Measurements from ENCODE around the gene PEAK1.

The PEAK1 gene

GRCh38 chr15:77063249-77063648, 356.7 kb downstream of the PEAK1 start:
- TF ChIP-seq, protein P1, sequence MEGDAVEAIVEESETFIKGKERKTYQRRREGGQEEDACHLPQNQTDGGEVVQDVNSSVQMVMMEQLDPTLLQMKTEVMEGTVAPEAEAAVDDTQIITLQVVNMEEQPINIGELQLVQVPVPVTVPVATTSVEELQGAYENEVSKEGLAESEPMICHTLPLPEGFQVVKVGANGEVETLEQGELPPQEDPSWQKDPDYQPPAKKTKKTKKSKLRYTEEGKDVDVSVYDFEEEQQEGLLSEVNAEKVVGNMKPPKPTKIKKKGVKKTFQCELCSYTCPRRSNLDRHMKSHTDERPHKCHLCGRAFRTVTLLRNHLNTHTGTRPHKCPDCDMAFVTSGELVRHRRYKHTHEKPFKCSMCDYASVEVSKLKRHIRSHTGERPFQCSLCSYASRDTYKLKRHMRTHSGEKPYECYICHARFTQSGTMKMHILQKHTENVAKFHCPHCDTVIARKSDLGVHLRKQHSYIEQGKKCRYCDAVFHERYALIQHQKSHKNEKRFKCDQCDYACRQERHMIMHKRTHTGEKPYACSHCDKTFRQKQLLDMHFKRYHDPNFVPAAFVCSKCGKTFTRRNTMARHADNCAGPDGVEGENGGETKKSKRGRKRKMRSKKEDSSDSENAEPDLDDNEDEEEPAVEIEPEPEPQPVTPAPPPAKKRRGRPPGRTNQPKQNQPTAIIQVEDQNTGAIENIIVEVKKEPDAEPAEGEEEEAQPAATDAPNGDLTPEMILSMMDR (IDR thresholded peaks at IDR 0.05; ENCODE audit: control insufficient read depth, insufficient read depth, low read depth, low read length, missing control alignments), result no peak
- no peak overlapping the region for H3K4me3 ChIP-seq (ENCODE audit: control insufficient read depth, low read depth, low read length)
- DNase-seq (ENCODE audit: low read depth), result no peak

DNA sequence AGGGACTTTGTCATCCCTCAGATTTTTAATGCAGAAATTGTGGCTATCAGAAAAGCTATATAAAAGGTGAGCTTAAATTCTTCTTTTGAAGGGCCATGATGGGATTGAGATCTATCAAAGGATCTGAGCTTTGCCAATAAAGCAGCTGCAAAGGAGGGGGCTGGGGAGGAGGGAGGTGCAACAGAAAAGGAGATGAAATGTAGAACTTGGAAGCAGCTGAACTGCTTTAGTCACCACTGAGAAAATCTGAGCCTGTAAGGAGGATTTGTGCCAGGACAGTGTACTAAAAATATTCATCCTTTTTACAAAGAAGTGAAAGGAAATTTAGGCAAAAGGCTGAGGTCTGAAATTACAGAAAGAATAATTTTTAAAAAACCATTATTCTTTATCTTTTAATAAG, 359.4 kb downstream of the PEAK1 start:
- TF ChIP-seq, protein P1 (IDR thresholded peaks at IDR 0.05; ENCODE audit: control insufficient read depth, insufficient read depth, low read depth, low read length, missing control alignments), result no peak
- H3K4me3 ChIP-seq (ENCODE audit: control insufficient read depth, low read depth, low read length), result no peak overlapping the region
- DNase-seq (ENCODE audit: low read depth), result no peak

GRCh38 chr15:77059786-77060361, 360.0 kb downstream of the PEAK1 start:
- DNase-seq (ENCODE audit: low read depth), result no peak
- TF ChIP-seq, protein P1 (IDR thresholded peaks at IDR 0.05; ENCODE audit: control insufficient read depth, insufficient read depth, low read depth, low read length, missing control alignments), result no peak
- no peak overlapping the region for H3K4me3 ChIP-seq (ENCODE audit: control insufficient read depth, low read depth, low read length)

GRCh38 chr15:77058468-77058867, 361.4 kb downstream of the PEAK1 start:
- TF ChIP-seq, protein P1 (IDR thresholded peaks at IDR 0.05; ENCODE audit: control insufficient read depth, insufficient read depth, low read depth, low read length, missing control alignments), result no peak
- DNase-seq (ENCODE audit: low read depth), result no peak
- H3K4me3 ChIP-seq (ENCODE audit: control insufficient read depth, low read depth, low read length), result no peak overlapping the region

- TF ChIP-seq, protein P1 (IDR thresholded peaks at IDR 0.05; ENCODE audit: control insufficient read depth, insufficient read depth, low read depth, low read length, missing control alignments), result no peak
- H3K4me3 ChIP-seq (ENCODE audit: control insufficient read depth, low read depth, low read length), result no peak overlapping the region
- DNase-seq (ENCODE audit: low read depth), result no peak
Measured at GRCh38 chr15:77057685-77058084, 362.2 kb downstream of the PEAK1 start.

- no peak for DNase-seq (ENCODE audit: low read depth)
- H3K4me3 ChIP-seq (ENCODE audit: control insufficient read depth, low read depth, low read length), result no peak overlapping the region
- TF ChIP-seq, protein P1 (IDR thresholded peaks at IDR 0.05; ENCODE audit: control insufficient read depth, insufficient read depth, low read depth, low read length, missing control alignments), result no peak
Measured at GRCh38 chr15:77057072-77057471, 362.8 kb downstream of the PEAK1 start.

DNA sequence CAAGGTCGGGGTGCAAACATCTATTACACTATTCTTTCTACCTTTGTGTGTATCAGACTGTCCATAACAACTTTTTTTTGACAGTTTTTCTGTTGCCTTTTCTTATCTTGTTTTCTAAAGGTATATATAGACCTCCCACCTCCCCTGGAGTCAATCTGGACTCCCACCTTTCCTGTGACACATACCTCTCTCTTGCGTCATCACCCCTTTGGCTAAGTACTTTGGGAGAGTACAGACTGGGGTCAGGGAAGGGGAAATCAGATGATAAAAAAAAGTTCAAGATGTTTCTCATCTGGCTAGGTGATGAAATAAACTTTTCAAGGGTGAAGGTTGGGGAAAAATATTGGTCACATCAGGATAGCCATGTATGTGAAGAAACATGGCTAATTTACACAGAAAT, 366.2 kb downstream of the PEAK1 start:
- TF ChIP-seq, protein P1 (IDR thresholded peaks at IDR 0.05; ENCODE audit: control insufficient read depth, insufficient read depth, low read depth, low read length, missing control alignments), result no peak
- no peak for DNase-seq (ENCODE audit: low read depth)
- H3K4me3 ChIP-seq (ENCODE audit: control insufficient read depth, low read depth, low read length), result no peak overlapping the region

Data from AG09309 (cell line).